H9 (cell line): ENCODE measurements around the gene TMPRSS15. TPM values are rescaled to one million over a fixed set of nuclear protein-coding genes. Genes with fewer than 3 reads are reported as not detected.

ENCODE experiments used
- DNase-seq: peaks from one replicate; pipeline ENCODE4 v3.0.0-alpha.2; 2017
- H2AFZ ChIP-seq: one replicate; pipeline ENCODE4 v1.6.1; 2013; ENCODE audit warnings: mild to moderate bottlenecking, low read length, control low read depth, moderate library complexity
- H2AK5ac ChIP-seq: 2 replicates; pipeline ENCODE4 v1.6.1; 2013; ENCODE audit warnings: low read length, control low read depth, mixed read lengths; ENCODE audit not compliant: insufficient read length
- H2BK120ac ChIP-seq: one replicate; pipeline ENCODE4 v1.6.1; 2013; ENCODE audit warnings: low read depth, mild to moderate bottlenecking, low read length, control low read depth, inconsistent platforms; ENCODE audit not compliant: poor library complexity, severe bottlenecking
- H2BK12ac ChIP-seq: 2 replicates; pipeline ENCODE4 v1.6.1; 2013; ENCODE audit warnings: low read length, control low read depth, mixed read lengths, low read depth; ENCODE audit not compliant: insufficient read length
- H2BK15ac ChIP-seq: 2 replicates; pipeline ENCODE4 v1.6.1; 2013; ENCODE audit warnings: low read depth, low read length, control low read depth
- H2BK20ac ChIP-seq: one replicate; pipeline ENCODE4 v1.6.1; 2013; ENCODE audit warnings: low read depth, mild to moderate bottlenecking, low read length, control low read depth, inconsistent platforms; ENCODE audit not compliant: poor library complexity, severe bottlenecking
- H2BK5ac ChIP-seq: 2 replicates; pipeline ENCODE4 v1.6.1; 2013; ENCODE audit warnings: low read length, control low read depth, mixed read lengths; ENCODE audit not compliant: insufficient read length
- H3K14ac ChIP-seq: 2 replicates; pipeline ENCODE4 v1.6.1; 2013; ENCODE audit warnings: low read length, control low read depth; ENCODE audit not compliant: insufficient read depth
- H3K18ac ChIP-seq: 2 replicates; pipeline ENCODE4 v1.6.1; 2013; ENCODE audit warnings: low read depth, mild to moderate bottlenecking, mixed read lengths, low read length, control low read depth; ENCODE audit not compliant: insufficient read length
- H3K23ac ChIP-seq: 2 replicates; pipeline ENCODE4 v1.6.1; 2013; ENCODE audit warnings: low read length, control low read depth, mixed read lengths, low read depth; ENCODE audit not compliant: insufficient read length
- H3K23me2 ChIP-seq: 2 replicates; pipeline ENCODE4 v1.6.1; 2013; ENCODE audit warnings: low read depth, mild to moderate bottlenecking, mixed read lengths, low read length, control low read depth; ENCODE audit not compliant: insufficient read length, poor library complexity, severe bottlenecking
- H3K27ac ChIP-seq: 2 replicates; pipeline ENCODE4 v1.5.1; 2013; ENCODE audit warnings: low read length, control low read depth, mixed read lengths, low read depth; ENCODE audit not compliant: insufficient read length
- H3K27me3 ChIP-seq: 2 replicates; pipeline ENCODE4 v1.6.1; 2013; ENCODE audit warnings: low read length, control low read depth, inconsistent platforms; ENCODE audit not compliant: insufficient read depth
- H3K4ac ChIP-seq: 2 replicates; pipeline ENCODE4 v1.6.1; 2013; ENCODE audit warnings: low read depth, mild to moderate bottlenecking, control low read depth, inconsistent platforms, low read length, moderate library complexity
- H3K4me1 ChIP-seq: 2 replicates; pipeline ENCODE4 v1.6.1; 2013; ENCODE audit warnings: low read length, control low read depth, inconsistent platforms; ENCODE audit not compliant: insufficient read depth
- H3K4me2 ChIP-seq: 2 replicates; pipeline ENCODE4 v1.6.1; 2013; ENCODE audit warnings: low read length, control low read depth, mixed read lengths; ENCODE audit not compliant: insufficient read length, insufficient read depth
- H3K56ac ChIP-seq: 2 replicates; pipeline ENCODE4 v1.6.1; 2013; ENCODE audit warnings: low read depth, mild to moderate bottlenecking, mixed read lengths, low read length, control low read depth; ENCODE audit not compliant: insufficient read length
- H3K79me1 ChIP-seq: 2 replicates; pipeline ENCODE4 v1.6.1; 2013; ENCODE audit warnings: low read depth, mild to moderate bottlenecking, moderate library complexity, low read length, control low read depth, inconsistent platforms; ENCODE audit not compliant: insufficient read depth, poor library complexity, severe bottlenecking
- H3K79me2 ChIP-seq: 2 replicates; pipeline ENCODE4 v1.6.1; 2013; ENCODE audit warnings: low read length, control low read depth, inconsistent platforms; ENCODE audit not compliant: insufficient read depth
- H3K9ac ChIP-seq: 2 replicates; pipeline ENCODE4 v1.6.1; 2013; ENCODE audit warnings: low read length, control low read depth, mixed read lengths; ENCODE audit not compliant: insufficient read length; ENCODE audit errors: extremely low read depth
- H3K9me3 ChIP-seq: one replicate; pipeline ENCODE4 v1.6.1; 2013; ENCODE audit warnings: low read depth, low read length, inconsistent platforms; ENCODE audit not compliant: control insufficient read depth
- H3T11ph ChIP-seq: one replicate; pipeline ENCODE4 v1.6.1; 2013; ENCODE audit warnings: mild to moderate bottlenecking, low read length, control low read depth, inconsistent platforms
- H4K20me1 ChIP-seq: one replicate; pipeline ENCODE4 v1.6.1; 2013; ENCODE audit not compliant: control insufficient read depth, insufficient read length, insufficient read depth
- H4K5ac ChIP-seq: 2 replicates; pipeline ENCODE4 v1.6.1; 2013; ENCODE audit warnings: low read depth, mild to moderate bottlenecking, mixed read lengths, low read length, control low read depth; ENCODE audit not compliant: insufficient read length
- H4K8ac ChIP-seq: replicated peaks from 2 replicates; pipeline ENCODE4 v1.6.1; 2013; ENCODE audit warnings: low read length, control low read depth, mixed read lengths, low read depth; ENCODE audit not compliant: insufficient read length
- H4K91ac ChIP-seq: 2 replicates; pipeline ENCODE4 v1.6.1; 2013; ENCODE audit warnings: low read depth, mild to moderate bottlenecking, moderate library complexity, mixed read lengths, low read length, control low read depth; ENCODE audit not compliant: insufficient read length
- H3K27ac Mint-ChIP-seq, 3 experiments: 2 replicates in 2 of 3; 3 replicates in 1 of 3; pipeline ENCODE4 v1.8.0; 2020 to 2021; ENCODE audit warnings: mixed read lengths in 3 of 3, mild to moderate bottlenecking in 1 of 3, moderate library complexity in 1 of 3
- H3K27me3 Mint-ChIP-seq: 2 replicates; pipeline ENCODE4 v1.8.0; 2021; ENCODE audit warnings: low read depth, mild to moderate bottlenecking, moderate library complexity, mixed read lengths
- H3K36me3 Mint-ChIP-seq, 3 experiments: 2 replicates in 2 of 3; 3 replicates in 1 of 3; pipeline ENCODE4 v1.8.0; 2020 to 2021; ENCODE audit warnings: low read depth in 3 of 3, mixed read lengths in 3 of 3; ENCODE audit not compliant: insufficient read depth in 1 of 3
- H3K4me1 Mint-ChIP-seq, 2 experiments: 2 replicates each; pipeline ENCODE4 v1.8.0; 2020; ENCODE audit warnings: mixed read lengths in 2 of 2
- H3K4me3 Mint-ChIP-seq, 2 experiments: 2 replicates in 1 of 2; 3 replicates in 1 of 2; pipeline ENCODE4 v1.8.0; 2020 to 2021; ENCODE audit warnings: mild to moderate bottlenecking in 2 of 2, mixed read lengths in 2 of 2, moderate library complexity in 1 of 2
- H3K9me3 Mint-ChIP-seq, 2 experiments: 2 replicates in 1 of 2; 3 replicates in 1 of 2; pipeline ENCODE4 v1.8.0; 2020; ENCODE audit warnings: mild to moderate bottlenecking in 2 of 2, mixed read lengths in 2 of 2, moderate library complexity in 1 of 2
- WGBS: extraction: QIAGEN DNeasy Blood & Tissue Kit; methylation state at CpG from one replicate; pipeline ENCODE4 v1.1.7; 2013; ENCODE audit warnings: missing lambda C conversion rate, low lambda C conversion rate, mixed read lengths; ENCODE audit not compliant: insufficient read length; ENCODE audit errors: extremely low coverage; 5-methylcytosine and 5-hydroxymethylcytosine counted together
- total RNA-seq: library from RNA; stranded (reverse); gene quantifications from 2 replicates; pipeline ENCODE4 v1.2.1, GENCODE V29; 2021
- TF ChIP-seq, protein P1 (sequence below): fragments of 200-600 bp; sonication (generic); conservative IDR thresholded peaks from 3 replicates; pipeline ENCODE4 v1.8.0; 2021; ENCODE audit warnings: antibody characterized with exemption, mild to moderate bottlenecking

The TMPRSS15 gene
- total RNA-seq, 1 experiment from 2014 or later, result not detected

DNA sequence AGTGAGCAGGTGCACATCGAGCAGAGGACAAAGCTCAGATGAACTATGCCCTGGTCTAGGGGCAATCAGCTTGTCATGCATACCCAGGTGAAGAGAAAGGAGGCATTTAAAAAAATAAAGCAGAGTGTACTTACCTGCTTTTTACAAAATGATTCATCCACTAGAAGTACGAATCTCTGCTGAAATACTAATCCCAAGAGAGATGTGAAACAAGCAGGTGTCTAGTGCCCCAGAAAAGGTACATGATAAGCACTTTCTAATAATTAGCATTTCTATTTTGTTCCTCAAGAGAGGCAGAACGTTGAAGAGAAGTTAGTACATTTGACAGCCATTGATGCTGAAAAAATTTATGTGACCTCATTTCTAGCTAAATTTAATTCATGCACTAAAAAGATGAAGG is 127.8 kb downstream of the TMPRSS15 start:
- H3K23ac ChIP-seq, result no peak overlapping the region
- H4K91ac ChIP-seq, result no peak overlapping the region
- H3K4me1 Mint-ChIP-seq, result no peaks in the 10 kb centered on the region
- H3K79me1 ChIP-seq, result no peaks in the 10 kb centered on the region
- H3K27ac Mint-ChIP-seq, result no peak overlapping the region
- no peaks in the 10 kb centered on the region; a peak in 1 of 7 replicates for H3K36me3 Mint-ChIP-seq
- H3T11ph ChIP-seq, result no peak overlapping the region
- H3K4ac ChIP-seq, result no peak overlapping the region
- H4K5ac ChIP-seq, result no peak overlapping the region
- H3K27me3 Mint-ChIP-seq, result no peaks in the 10 kb centered on the region
- no peak overlapping the region for H2BK20ac ChIP-seq
- no peak overlapping the region for H2AK5ac ChIP-seq
- no peak overlapping the region for H3K4me3 Mint-ChIP-seq
- no peak overlapping the region for H2AFZ ChIP-seq
- no CpG with 5 or more reads among the region's 3 CpGs for WGBS
- no peaks in the 10 kb centered on the region; a peak in 2 of 5 replicates for H3K9me3 Mint-ChIP-seq
- H2BK15ac ChIP-seq, result no peak overlapping the region
- no peak overlapping the region for H2BK12ac ChIP-seq
- no peak overlapping the region for H3K14ac ChIP-seq
- H3K9me3 ChIP-seq, result no peaks in the 10 kb centered on the region
- H3K79me2 ChIP-seq, result no peaks in the 10 kb centered on the region
- no peak overlapping the region for H3K27ac ChIP-seq
- H4K20me1 ChIP-seq, result no peaks in the 10 kb centered on the region
- H3K56ac ChIP-seq, result no peak overlapping the region
- no peak for DNase-seq
- no peaks in the 10 kb centered on the region for H3K4me1 ChIP-seq
- no peak overlapping the region for H3K18ac ChIP-seq
- no peaks in the 10 kb centered on the region for H3K23me2 ChIP-seq
- H2BK120ac ChIP-seq, result no peak overlapping the region
- TF ChIP-seq, protein P1, sequence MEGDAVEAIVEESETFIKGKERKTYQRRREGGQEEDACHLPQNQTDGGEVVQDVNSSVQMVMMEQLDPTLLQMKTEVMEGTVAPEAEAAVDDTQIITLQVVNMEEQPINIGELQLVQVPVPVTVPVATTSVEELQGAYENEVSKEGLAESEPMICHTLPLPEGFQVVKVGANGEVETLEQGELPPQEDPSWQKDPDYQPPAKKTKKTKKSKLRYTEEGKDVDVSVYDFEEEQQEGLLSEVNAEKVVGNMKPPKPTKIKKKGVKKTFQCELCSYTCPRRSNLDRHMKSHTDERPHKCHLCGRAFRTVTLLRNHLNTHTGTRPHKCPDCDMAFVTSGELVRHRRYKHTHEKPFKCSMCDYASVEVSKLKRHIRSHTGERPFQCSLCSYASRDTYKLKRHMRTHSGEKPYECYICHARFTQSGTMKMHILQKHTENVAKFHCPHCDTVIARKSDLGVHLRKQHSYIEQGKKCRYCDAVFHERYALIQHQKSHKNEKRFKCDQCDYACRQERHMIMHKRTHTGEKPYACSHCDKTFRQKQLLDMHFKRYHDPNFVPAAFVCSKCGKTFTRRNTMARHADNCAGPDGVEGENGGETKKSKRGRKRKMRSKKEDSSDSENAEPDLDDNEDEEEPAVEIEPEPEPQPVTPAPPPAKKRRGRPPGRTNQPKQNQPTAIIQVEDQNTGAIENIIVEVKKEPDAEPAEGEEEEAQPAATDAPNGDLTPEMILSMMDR, result no peak
- H3K4me2 ChIP-seq, result no peak overlapping the region
- H4K8ac ChIP-seq, result no peak overlapping the region
- no peak overlapping the region for H2BK5ac ChIP-seq
- no peaks in the 10 kb centered on the region for H3K27me3 ChIP-seq
- H3K9ac ChIP-seq, result no peak overlapping the region
